Muscle of leg (tissue), 11 donors: ENCODE results near the gene BCL11A. TPM values are rescaled to one million over a fixed set of nuclear protein-coding genes. Genes with fewer than 3 reads are reported as not detected.

Experiments used
- DNase-seq: peaks from one replicate; pipeline ENCODE4 v3.0.0; 2013
- H3K27ac ChIP-seq: one replicate; pipeline ENCODE4 v1.5.1; 2013; ENCODE audit warnings: mild to moderate bottlenecking, low read length, control low read depth
- H3K27me3 ChIP-seq: one replicate; pipeline ENCODE4 v1.6.1; 2013; ENCODE audit warnings: low read length; ENCODE audit not compliant: control insufficient read depth, insufficient read depth
- H3K36me3 ChIP-seq: one replicate; pipeline ENCODE4 v1.6.1; 2013; ENCODE audit warnings: low read length; ENCODE audit not compliant: control insufficient read depth, insufficient read depth
- H3K4me1 ChIP-seq: one replicate; pipeline ENCODE4 v1.6.1; 2013; ENCODE audit warnings: low read length; ENCODE audit not compliant: control insufficient read depth, insufficient read depth
- H3K4me3 ChIP-seq: one replicate; pipeline ENCODE4 v1.5.1; 2013; ENCODE audit warnings: low read length, control low read depth
- H3K9me3 ChIP-seq: replicated peaks from 2 replicates; pipeline ENCODE4 v1.6.1; 2013; ENCODE audit warnings: low read depth, low read length; ENCODE audit not compliant: control insufficient read depth
- WGBS: methylation state at CpG from one replicate; pipeline ENCODE4 v1.1.5; 2013; ENCODE audit warnings: missing lambda C conversion rate; ENCODE audit not compliant: insufficient coverage; 5-methylcytosine and 5-hydroxymethylcytosine counted together
- polyA plus RNA-seq, 8 donors: library from polyadenylated mRNA; unstranded; fragments of 120-200 nt; gene quantifications; one replicate each; pipeline versions ENCODE4 v1.2.1 to v1.2.3, GENCODE V29; 2013; ENCODE audit warnings: inconsistent platforms in 1 of 8, low replicate concordance in 1 of 8; ENCODE audit not compliant: insufficient read length in 8 of 8, insufficient read depth in 1 of 8
- total RNA-seq: library from RNA; stranded (reverse); fragments of 120-200 nt; gene quantifications from one replicate; pipeline ENCODE4 v1.2.4, GENCODE V29; 2013

Gene BCL11A
- total and polyA plus RNA-seq, 9 donors = 1.1 to 12.2 (median 2.7) TPM

GRCh38 chr2:60529136-60529784 lies 24.2 kb downstream of the BCL11A start:
- H3K9me3 ChIP-seq = no peaks in the 10 kb centered on the region
- H3K4me3 ChIP-seq = no peak overlapping the region
- no peak for DNase-seq
- H3K27me3 ChIP-seq = peaks cover 16% of the 10 kb centered on the region
- peaks cover 39% of the 10 kb centered on the region for H3K4me1 ChIP-seq
- 92% methylated on average over 2 of the region's 8 CpGs for WGBS
- H3K36me3 ChIP-seq = no peaks in the 10 kb centered on the region
- H3K27ac ChIP-seq = no peak overlapping the region

- H3K4me1 ChIP-seq = peaks cover 37% of the 10 kb centered on the region
- no peak overlapping the region for H3K4me3 ChIP-seq
- 29% methylated on average over 1 of the region's 9 CpGs for WGBS
- H3K36me3 ChIP-seq = no peaks in the 10 kb centered on the region
- peak overlapping the region; percentile 56 for H3K27ac ChIP-seq
- H3K27me3 ChIP-seq = peaks cover 10% of the 10 kb centered on the region
- DNase-seq = no peak
- no peaks in the 10 kb centered on the region for H3K9me3 ChIP-seq
Measured at GRCh38 chr2:60528281-60529020, 25.0 kb downstream of the BCL11A start.

GRCh38 chr2:60527762-60528161 lies 25.7 kb downstream of the BCL11A start:
- DNase-seq = peak; percentile 88
- 30% methylated on average over 7 of the region's 8 CpGs for WGBS
- H3K36me3 ChIP-seq = no peaks in the 10 kb centered on the region
- H3K27ac ChIP-seq = peak overlapping the region; percentile 56
- H3K27me3 ChIP-seq = peaks cover 9% of the 10 kb centered on the region
- peaks cover 37% of the 10 kb centered on the region for H3K4me1 ChIP-seq
- H3K9me3 ChIP-seq = no peaks in the 10 kb centered on the region
- no peak overlapping the region for H3K4me3 ChIP-seq

- no peak overlapping the region for H3K27ac ChIP-seq
- no peaks in the 10 kb centered on the region for H3K9me3 ChIP-seq
- H3K4me1 ChIP-seq = peaks cover 37% of the 10 kb centered on the region
- peaks cover 6% of the 10 kb centered on the region for H3K27me3 ChIP-seq
- no peaks in the 10 kb centered on the region for H3K36me3 ChIP-seq
- no peak overlapping the region for H3K4me3 ChIP-seq
- no peak for DNase-seq
- 82% methylated on average over 7 of the region's 9 CpGs for WGBS
Measured at GRCh38 chr2:60526623-60527022, 26.8 kb downstream of the BCL11A start.

GRCh38 chr2:60525899-60526298 lies 27.6 kb downstream of the BCL11A start:
- Histone ChIP-seq H3K9me3 (no peaks in the 10 kb centered on the region), H3K4me1 (peaks cover 35% of the 10 kb centered on the region)
- WGBS = no CpG with 5 or more reads among the region's 1 CpG

GRCh38 chr2:60524874-60525273 lies 28.6 kb downstream of the BCL11A start:
- H3K27ac ChIP-seq = no peak overlapping the region
- no peaks in the 10 kb centered on the region for H3K36me3 ChIP-seq
- H3K4me1 ChIP-seq = peaks cover 25% of the 10 kb centered on the region
- no peak overlapping the region for H3K4me3 ChIP-seq
- no peaks in the 10 kb centered on the region for H3K27me3 ChIP-seq
- DNase-seq = no peak
- WGBS = 100% methylated on average over 1 of the region's 4 CpGs
- H3K9me3 ChIP-seq = no peaks in the 10 kb centered on the region

More at GRCh38 chr2:60525899-60526298, 27.6 kb downstream of the BCL11A start:
- no peak overlapping the region for H3K27ac ChIP-seq
- H3K36me3 ChIP-seq = no peaks in the 10 kb centered on the region
- no peak overlapping the region for H3K4me3 ChIP-seq
- DNase-seq = no peak
- peaks cover 3% of the 10 kb centered on the region for H3K27me3 ChIP-seq

- DNase-seq = no peak
- no peak overlapping the region for H3K27ac ChIP-seq
- WGBS = no CpG with 5 or more reads among the region's 6 CpGs
- H3K4me3 ChIP-seq = no peak overlapping the region
- H3K4me1 ChIP-seq = peaks cover 18% of the 10 kb centered on the region
- H3K9me3 ChIP-seq = no peaks in the 10 kb centered on the region
- H3K36me3 ChIP-seq = no peaks in the 10 kb centered on the region
- H3K27me3 ChIP-seq = no peaks in the 10 kb centered on the region
Measured at GRCh38 chr2:60523963-60524362, 29.5 kb downstream of the BCL11A start.

GRCh38 chr2:60522462-60522861 lies 31.0 kb downstream of the BCL11A start:
- Histone ChIP-seq H3K9me3 (no peaks in the 10 kb centered on the region), H3K4me1 (peaks cover 3% of the 10 kb centered on the region), H3K4me3 (no peak overlapping the region), H3K27me3 (no peaks in the 10 kb centered on the region), H3K36me3 (no peaks in the 10 kb centered on the region), H3K27ac (no peak overlapping the region)
- WGBS = 55% methylated on average over 1 of the region's 3 CpGs
- DNase-seq = no peak

- no peaks in the 10 kb centered on the region for H3K4me1 ChIP-seq
- no peak for DNase-seq
- WGBS = 73% methylated on average over 5 of the region's 5 CpGs
- H3K27me3 ChIP-seq = no peaks in the 10 kb centered on the region
- H3K4me3 ChIP-seq = no peak overlapping the region
- no peaks in the 10 kb centered on the region for H3K36me3 ChIP-seq
- no peak overlapping the region for H3K27ac ChIP-seq
- no peaks in the 10 kb centered on the region for H3K9me3 ChIP-seq
Measured at GRCh38 chr2:60521626-60522025, 31.8 kb downstream of the BCL11A start.

- Histone ChIP-seq H3K9me3 (no peaks in the 10 kb centered on the region), H3K4me1 (peaks cover 5% of the 10 kb centered on the region), H3K27me3 (no peaks in the 10 kb centered on the region), H3K36me3 (no peaks in the 10 kb centered on the region), H3K27ac (no peak overlapping the region), H3K4me3 (no peak overlapping the region)
- WGBS = 75% methylated on average over 9 of the region's 9 CpGs
- no peak for DNase-seq
Measured at GRCh38 chr2:60520917-60521539, 32.4 kb downstream of the BCL11A start.
